ENCODE results near the gene CCL11.

- no peak for TF ChIP-seq EP300 (IDR thresholded peaks at IDR 0.05)
- TF ChIP-seq REST (IDR thresholded peaks at IDR 0.05) = no peak
- no peak for TF ChIP-seq HES2 (IDR thresholded peaks at IDR 0.05)
- no peak for TF ChIP-seq RAD21 (conservative IDR thresholded peaks at IDR 0.05 in 1 of 2, IDR thresholded peaks at IDR 0.05 in 1 of 2)
- no peak for TF ChIP-seq EHMT2 (IDR thresholded peaks at IDR 0.05; ENCODE audit: low read depth)
- no peak for TF ChIP-seq CTCF (IDR thresholded peaks at IDR 0.05)
- no peak for TF ChIP-seq CHD2 (IDR thresholded peaks at IDR 0.05; ENCODE audit: low read length, partially characterized antibody)
- no peak for TF ChIP-seq POLR2A (IDR thresholded peaks at IDR 0.05; ENCODE audit: low read length)
- TF ChIP-seq SMC3 (IDR thresholded peaks at IDR 0.05) = no peak
These were observed 14.5 kb downstream of the CCL11 start for GRCh38 chr17:34299956-34300577.

Measured in A549 (cell line).